HG02642 (cell line): Measurements from ENCODE around the gene CTTNBP2.

Experiments
- ATAC-seq: cut with Tn5 transposase; IDR thresholded peaks from one replicate; pipeline ENCODE4 v1.9.1; 2021; ENCODE audit warnings: mild to moderate bottlenecking; ENCODE audit not compliant: unreplicated experiment, poor library complexity

The CTTNBP2 gene

GRCh38 chr7:117829450-117830117, 43.7 kb downstream of the CTTNBP2 start:
- no peak for ATAC-seq

- no peak for ATAC-seq
Observed at GRCh38 chr7:117828825-117829224, 44.4 kb downstream of the CTTNBP2 start.

- no peak for ATAC-seq
Observed at GRCh38 chr7:117827862-117828261, 45.4 kb downstream of the CTTNBP2 start.

- no peak for ATAC-seq
Observed at GRCh38 chr7:117825132-117825531, 48.1 kb downstream of the CTTNBP2 start.

- ATAC-seq: no peak
Observed at GRCh38 chr7:117824592-117824991, 48.6 kb downstream of the CTTNBP2 start.

- ATAC-seq: no peak
Observed at GRCh38 chr7:117819558-117819957, 53.7 kb downstream of the CTTNBP2 start.

- no peak for ATAC-seq
Observed at GRCh38 chr7:117818232-117818631, 55.0 kb downstream of the CTTNBP2 start.

- ATAC-seq: no peak
Observed at GRCh38 chr7:117816727-117817126, 56.5 kb downstream of the CTTNBP2 start.

- ATAC-seq: no peak
Observed at GRCh38 chr7:117811696-117812095, 61.5 kb downstream of the CTTNBP2 start.

- no peak for ATAC-seq
Observed at GRCh38 chr7:117810642-117811512, 62.4 kb downstream of the CTTNBP2 start.

- ATAC-seq: no peak
Observed at GRCh38 chr7:117809958-117810357, 63.3 kb downstream of the CTTNBP2 start.

- ATAC-seq: no peak
Observed at GRCh38 chr7:117808910-117809705, 64.1 kb downstream of the CTTNBP2 start.

- no peak for ATAC-seq
Observed at GRCh38 chr7:117808341-117808757, 64.9 kb downstream of the CTTNBP2 start.

- ATAC-seq: no peak
Observed at GRCh38 chr7:117807676-117808075, 65.6 kb downstream of the CTTNBP2 start.

- ATAC-seq: no peak
Observed at GRCh38 chr7:117806011-117806410, 67.2 kb downstream of the CTTNBP2 start.

GRCh38 chr7:117805241-117805640, 68.0 kb downstream of the CTTNBP2 start:
- no peak for ATAC-seq

GRCh38 chr7:117803476-117803875, 69.8 kb downstream of the CTTNBP2 start:
- ATAC-seq: no peak

- ATAC-seq: no peak
Observed at GRCh38 chr7:117802660-117803059, 70.6 kb downstream of the CTTNBP2 start.

- no peak for ATAC-seq
Observed at GRCh38 chr7:117800841-117801240, 72.4 kb downstream of the CTTNBP2 start.

- no peak for ATAC-seq
Observed at GRCh38 chr7:117800406-117800805, 72.8 kb downstream of the CTTNBP2 start.

GRCh38 chr7:117796889-117797288, 76.4 kb downstream of the CTTNBP2 start:
- no peak for ATAC-seq
